Neural crest cell (in vitro differentiated cells): ENCODE data around the gene ACO2. TPM values are rescaled to one million over a fixed set of nuclear protein-coding genes. Genes with fewer than 3 reads are reported as not detected.

ENCODE experiments used
- DNase-seq: peaks from one replicate; pipeline ENCODE4 v3.0.0; 2021; ENCODE audit warnings: low read depth, mixed read lengths, low spot score
- H3K27ac Mint-ChIP-seq: one replicate; pipeline ENCODE4 v1.8.0; 2021; ENCODE audit warnings: mild to moderate bottlenecking, mixed read lengths; ENCODE audit not compliant: unreplicated experiment
- H3K27me3 Mint-ChIP-seq: 2 replicates; pipeline ENCODE4 v1.8.0; 2021; ENCODE audit warnings: low read depth, mild to moderate bottlenecking, mixed read lengths
- H3K36me3 Mint-ChIP-seq: 2 replicates; pipeline ENCODE4 v1.8.0; 2021; ENCODE audit warnings: low read depth, mild to moderate bottlenecking, mixed read lengths
- H3K4me1 Mint-ChIP-seq: 2 replicates; pipeline ENCODE4 v1.8.0; 2021; ENCODE audit warnings: mixed read lengths
- H3K4me3 Mint-ChIP-seq: one replicate; pipeline ENCODE4 v1.8.0; 2021; ENCODE audit warnings: mild to moderate bottlenecking, mixed read lengths
- H3K9me3 Mint-ChIP-seq: 2 replicates; pipeline ENCODE4 v1.8.0; 2021; ENCODE audit warnings: mixed read lengths
- CTCF ChIP-seq: fragments of 200-600 bp; sonication (generic); conservative IDR thresholded peaks from 2 replicates; pipeline ENCODE4 v1.5.0; 2021; ENCODE audit warnings: antibody characterized with exemption, mild to moderate bottlenecking
- total RNA-seq: library from RNA; stranded (reverse); gene quantifications from 2 replicates; pipeline ENCODE4 v1.2.1, GENCODE V29; 2021

The ACO2 gene
- total RNA-seq, 1 donor from 2014 or later = 80.6 TPM

- Mint-ChIP-seq H3K27me3 (peaks cover 26% of the 10 kb centered on the region), H3K9me3 (no peaks in the 10 kb centered on the region), H3K27ac (peak overlapping the region; percentile 96), H3K4me3 (peak overlapping the region; percentile 98), H3K36me3 (peaks cover 4% of the 10 kb centered on the region), H3K4me1 (peaks cover 44% of the 10 kb centered on the region)
- DNase-seq = peak; percentile 91
- no peak for TF ChIP-seq CTCF
These were observed 24.4 kb upstream of the ACO2 start for GRCh38 chr22:41444360-41445128.

DNA sequence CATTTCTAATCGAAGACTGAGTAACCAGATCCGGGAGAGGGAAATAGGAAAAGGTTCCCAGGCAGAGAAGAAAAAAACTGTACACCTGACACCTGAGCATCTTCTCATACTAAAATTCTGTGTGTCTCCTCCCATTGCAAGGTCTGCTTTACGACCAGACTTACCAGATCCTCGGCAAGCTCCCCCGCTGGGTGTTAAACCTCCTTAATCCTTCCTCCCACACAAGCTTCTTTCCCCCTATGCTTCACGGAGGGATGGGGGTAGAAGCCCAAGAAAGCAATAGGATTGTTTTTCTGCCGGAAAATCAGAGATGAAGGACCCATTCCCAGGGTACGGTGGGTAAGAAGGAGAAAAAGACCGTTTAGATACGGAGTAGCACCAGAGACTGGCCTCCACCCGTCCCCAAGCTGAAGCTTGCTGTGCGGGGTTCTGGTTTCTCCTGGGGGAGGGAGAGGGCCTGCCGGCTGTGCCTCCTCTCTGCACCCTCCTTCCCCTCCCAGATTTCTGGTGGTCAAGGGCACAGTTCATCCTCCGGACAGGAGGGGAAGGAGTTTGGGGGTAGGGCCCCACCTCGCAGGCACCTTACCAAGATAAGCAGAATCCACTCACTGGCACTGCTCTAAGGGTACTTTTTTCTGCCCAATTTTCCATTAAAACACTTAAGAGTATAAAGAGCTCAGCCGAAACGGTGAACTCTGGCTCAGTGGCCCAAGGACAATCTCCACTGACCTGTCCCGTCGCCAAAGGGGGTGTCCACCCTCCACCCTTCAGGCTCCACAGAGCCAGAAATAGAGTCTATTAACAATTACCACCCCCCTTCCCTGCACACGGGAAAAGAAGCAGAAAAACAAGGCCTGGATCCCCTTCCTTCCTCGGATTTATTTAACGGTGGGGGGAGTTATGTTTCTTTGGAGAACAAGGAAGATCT is 23.5 kb upstream of the ACO2 start:
- no peak for TF ChIP-seq CTCF
- no peaks in the 10 kb centered on the region for H3K9me3 Mint-ChIP-seq
- H3K27ac Mint-ChIP-seq = peak overlapping the region; percentile 96
- H3K4me1 Mint-ChIP-seq = peaks cover 44% of the 10 kb centered on the region
- H3K36me3 Mint-ChIP-seq = peaks cover 4% of the 10 kb centered on the region
- no peak for DNase-seq
- H3K4me3 Mint-ChIP-seq = peak overlapping the region; percentile 98
- H3K27me3 Mint-ChIP-seq = peaks cover 26% of the 10 kb centered on the region

GRCh38 chr22:41446057-41446501 is 22.8 kb upstream of the ACO2 start:
- no peak for TF ChIP-seq CTCF
- no peaks in the 10 kb centered on the region for H3K9me3 Mint-ChIP-seq
- peaks cover 4% of the 10 kb centered on the region for H3K36me3 Mint-ChIP-seq
- H3K27me3 Mint-ChIP-seq = peaks cover 26% of the 10 kb centered on the region
- DNase-seq = no peak
- peaks cover 44% of the 10 kb centered on the region for H3K4me1 Mint-ChIP-seq
- H3K27ac Mint-ChIP-seq = peak overlapping the region; percentile 96
- peak overlapping the region; percentile 98 for H3K4me3 Mint-ChIP-seq

GRCh38 chr22:41446639-41447434 is 22.1 kb upstream of the ACO2 start, which contains the start of gene TOB2:
TOB2 (minus strand) TSS chr22:41446801; CDS start chr22:41437345, 9,456 bp downstream.
- H3K4me3 Mint-ChIP-seq = peak within 1 kb of the TSS; percentile 98

More at GRCh38 chr22:41446639-41447434, 22.1 kb upstream of the ACO2 start, which contains the start of gene TOB2:
- Mint-ChIP-seq H3K27ac (peak within 1 kb of the TSS; percentile 99), H3K4me1 (peaks cover 47% of the 10 kb centered on the region), H3K27me3 (peaks cover 26% of the 10 kb centered on the region), H3K9me3 (no peaks in the 10 kb centered on the region), H3K36me3 (peaks cover 4% of the 10 kb centered on the region)
- TF ChIP-seq CTCF = no peak
- DNase-seq = peak; percentile 96
